Omental fat pad (tissue), 4 donors: ENCODE data around the gene TOM1. TPM values are rescaled to one million over a fixed set of nuclear protein-coding genes. Genes with fewer than 3 reads are reported as not detected.
"Not testable (repeated sequence)": the region's sequence is repeated elsewhere in the genome, so short reads cannot be mapped to it uniquely, and the experiment has no call there.

Experiments
- ATAC-seq: fragments of 150-250 bp; one replicate; pipeline ENCODE4 v1.9.1; 2016; ENCODE audit warnings: mild to moderate bottlenecking, moderate library complexity; ENCODE audit not compliant: low FRiP score
- DNase-seq: peaks from one replicate; pipeline ENCODE4 v3.0.0-alpha.2; 2019; ENCODE audit warnings: low spot score
- CTCF ChIP-seq, 3 donors: fragments of 450-650 bp; IDR thresholded peaks; one replicate each; pipeline ENCODE4 v1.5.1; 2016 to 2017; ENCODE audit warnings: antibody characterized with exemption in 3 of 3, mild to moderate bottlenecking in 3 of 3, moderate library complexity in 2 of 3
- small RNA-seq: library from RNA; depleted of rRNA; stranded (forward); fragments of <200 nt; gene quantifications from one replicate; pipeline ENCODE3, GENCODE V24; 2016
- total RNA-seq, 4 donors: library from RNA; depleted of rRNA; stranded (reverse); fragments of >200 nt; gene quantifications; one replicate each; pipeline ENCODE4 v1.1.0, GENCODE V29; 2016

The TOM1 gene
- total RNA-seq, 4 donors from 2014 or later = 65.6 to 109 (median 93.2) TPM

DNA sequence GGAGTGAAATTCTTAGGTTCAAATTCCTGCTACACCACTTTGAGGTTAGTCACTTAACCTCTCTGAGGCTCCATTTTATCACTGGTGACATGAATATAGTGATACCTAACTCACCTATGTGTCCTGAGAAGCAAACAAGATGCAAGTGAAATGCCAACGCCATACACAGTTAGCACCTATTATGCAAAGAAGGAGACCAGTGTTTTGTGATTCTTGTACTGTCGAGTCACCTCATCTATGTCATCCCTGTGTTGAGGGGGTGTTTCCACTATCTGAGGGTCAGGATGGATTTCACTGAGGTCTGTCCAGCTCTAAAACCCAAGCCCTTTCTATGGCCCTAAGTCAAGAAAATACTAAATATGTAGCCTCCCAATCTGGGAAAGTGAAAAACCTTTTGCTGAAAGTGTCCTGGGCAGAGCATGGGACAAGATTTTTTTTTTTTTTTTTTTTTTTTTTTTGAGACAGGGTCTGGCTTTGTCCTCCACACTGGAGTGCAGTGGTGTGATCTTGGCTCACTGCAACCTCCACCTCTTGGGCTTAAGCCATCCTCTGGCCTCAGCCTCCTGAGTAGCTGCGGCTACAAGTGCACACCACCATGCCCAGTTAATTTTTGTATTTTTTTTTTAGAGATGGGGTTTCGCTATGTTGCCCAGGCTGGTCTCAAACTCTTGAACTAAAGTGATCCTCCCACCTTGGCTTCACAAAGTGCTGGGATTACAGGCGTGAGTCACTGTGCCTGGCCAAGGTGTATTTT, 95.3 kb downstream of the TOM1 start:
- DNase-seq = no peak
- TF ChIP-seq CTCF (IDR thresholded peaks at IDR 0.05) = no peak
- ATAC-seq = no peak

GRCh38 chr22:35396622-35397021, 96.9 kb downstream of the TOM1 start:
- DNase-seq, ATAC-seq: not testable (repeated sequence)

DNA sequence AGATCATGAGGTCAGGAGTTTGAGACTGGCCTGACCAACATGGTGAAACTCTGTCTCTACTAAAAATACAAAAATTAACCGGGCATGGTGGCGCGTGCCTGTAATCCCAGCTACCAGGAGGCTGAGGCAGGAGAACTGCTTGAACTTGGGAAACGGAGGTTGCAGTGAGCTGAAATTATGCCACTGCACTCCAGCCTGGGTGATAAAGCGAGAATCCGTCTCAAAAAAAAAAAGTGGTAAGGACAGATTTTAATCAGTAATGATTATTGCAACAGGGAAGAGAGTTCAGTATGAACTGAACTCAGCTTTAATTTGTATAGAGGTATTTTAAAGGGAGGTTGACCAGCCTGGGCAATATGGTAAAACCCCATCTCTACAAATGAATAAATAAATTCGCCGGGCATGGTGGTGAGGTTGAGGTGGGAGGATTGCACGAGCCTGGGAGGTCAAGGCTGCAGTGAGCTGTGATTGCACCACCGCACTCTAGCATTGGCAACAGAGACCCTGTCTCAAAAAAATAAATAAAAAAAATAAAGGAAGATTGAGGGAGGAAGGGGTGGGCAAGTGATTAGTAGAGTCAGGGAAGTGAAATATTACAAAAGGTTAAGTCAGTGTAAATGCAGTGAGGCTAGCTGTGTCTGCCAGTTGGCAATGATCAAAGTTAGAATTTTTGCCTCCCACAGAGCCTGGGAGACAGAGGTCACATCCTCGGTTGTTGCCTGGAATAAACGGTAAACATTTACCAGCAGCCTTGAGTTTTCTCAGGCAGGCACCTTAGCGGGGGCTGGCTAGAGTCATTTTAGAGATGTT, 97.6 kb downstream of the TOM1 start:
- no peak for TF ChIP-seq CTCF (IDR thresholded peaks at IDR 0.05)

More for the DNA sequence above, 97.6 kb downstream of the TOM1 start:
- peak; percentile 43 for ATAC-seq
- no peak for DNase-seq

Small RNA genes within 50 kb of the gene (small RNA-seq; reads per million reads assigned to genes)
- gene MIR3909 = 2.4 reads per million, percentile 51 among the genes with 10 or more reads in this experiment
- not detected for gene MIR6069

Other genes with a start within 250 kb of the TOM1 start
- not detected for gene ISX, start 233.7 kb upstream of the TOM1 start, total RNA-seq
- gene HMGXB4, start 42.4 kb upstream of the TOM1 start, total RNA-seq = 10 to 100 TPM; 10.9 to 17.8 (median 12.3) TPM
- gene HMOX1, start 81.2 kb downstream of the TOM1 start, total RNA-seq = 100 to 1,000 TPM in 2 of 4 donors, 10 to 100 TPM in 2; 32.8 to 625 (median 159) TPM
- gene MCM5, start 100.2 kb downstream of the TOM1 start, total RNA-seq = 10 to 100 TPM; 10.5 to 22.5 (median 13.9) TPM
- gene RASD2, start 240.9 kb downstream of the TOM1 start, total RNA-seq = 1 to 10 TPM in 1 of 4 donors, under 1 TPM in 3; 0.19 to 2.8 (median 0.57) TPM